Liver (tissue), 9 donors: ENCODE measurements around the gene PLCB4. TPM values are rescaled to one million over a fixed set of nuclear protein-coding genes. Genes with fewer than 3 reads are reported as not detected.

Experiments used
- DNase-seq: peaks from one replicate; pipeline ENCODE4 v3.0.0-alpha.2; 2017; ENCODE audit warnings: low spot score
- H3K27ac ChIP-seq, 2 donors: one replicate each; pipeline ENCODE4 v1.7.0; 2013; ENCODE audit warnings: inconsistent platforms in 2 of 2, low read length in 2 of 2, control low read depth in 1 of 2, low read depth in 1 of 2, mild to moderate bottlenecking in 1 of 2
- H3K27me3 ChIP-seq, 4 donors: one replicate each; pipeline versions ENCODE4 v1.6.1 to v1.7.0; 2013; ENCODE audit warnings: low read length in 3 of 4, inconsistent platforms in 1 of 4, mild to moderate bottlenecking in 1 of 4, moderate library complexity in 1 of 4; ENCODE audit not compliant: control insufficient read depth in 4 of 4, insufficient read depth in 4 of 4
- H3K36me3 ChIP-seq, 4 donors: one replicate each; pipeline versions ENCODE4 v1.6.1 to v1.7.0; 2013; ENCODE audit warnings: low read length in 3 of 4, mild to moderate bottlenecking in 3 of 4, low read depth in 1 of 4, moderate library complexity in 1 of 4; ENCODE audit not compliant: control insufficient read depth in 4 of 4, insufficient read depth in 3 of 4
- H3K4me1 ChIP-seq, 4 donors: one replicate each; pipeline versions ENCODE4 v1.6.1 to v1.7.0; 2013; ENCODE audit warnings: low read length in 3 of 4, mild to moderate bottlenecking in 3 of 4, moderate library complexity in 1 of 4; ENCODE audit not compliant: control insufficient read depth in 4 of 4, insufficient read depth in 4 of 4
- H3K4me3 ChIP-seq, 3 donors: one replicate each; pipeline versions ENCODE4 v1.6.1 to v1.7.0; 2013; ENCODE audit warnings: low read length in 3 of 3, control low read depth in 1 of 3, low read depth in 1 of 3, mild to moderate bottlenecking in 1 of 3
- H3K9ac ChIP-seq, 2 donors: one replicate each; pipeline ENCODE4 v1.7.0; 2013; ENCODE audit warnings: low read length in 2 of 2, mild to moderate bottlenecking in 2 of 2, moderate library complexity in 2 of 2, control low read depth in 1 of 2, low read depth in 1 of 2
- H3K9me3 ChIP-seq, 4 donors: one replicate each; pipeline versions ENCODE4 v1.6.1 to v1.7.0; 2013; ENCODE audit warnings: low read length in 3 of 4; ENCODE audit not compliant: control insufficient read depth in 4 of 4
- CTCF ChIP-seq: fragments of 150-350 bp; IDR thresholded peaks from 2 replicates; pipeline ENCODE4 v1.5.1; 2017; ENCODE audit warnings: improper control_type of control experiment, low read depth, low read length; ENCODE audit not compliant: missing input control
- EGR1 ChIP-seq, 2 donors: IDR thresholded peaks; 2 replicates each; pipeline ENCODE4 v1.6.1; 2016 to 2018; ENCODE audit warnings: antibody characterized with exemption in 2 of 2, low read depth in 2 of 2
- FOXA1 ChIP-seq: IDR thresholded peaks from 2 replicates; pipeline ENCODE4 v1.6.1; 2016; ENCODE audit warnings: antibody characterized with exemption
- FOXA2 ChIP-seq: IDR thresholded peaks from 2 replicates; pipeline ENCODE4 v1.6.1; 2016; ENCODE audit warnings: antibody characterized with exemption
- GABPA ChIP-seq, 2 donors: IDR thresholded peaks in 1 of 2; conservative IDR thresholded peaks in 1 of 2; 2 replicates each; pipeline ENCODE4 v1.6.1; 2016; ENCODE audit warnings: antibody characterized with exemption in 2 of 2, mild to moderate bottlenecking in 1 of 2, moderate library complexity in 1 of 2
- HNF4A ChIP-seq, 2 donors: conservative IDR thresholded peaks; 2 replicates each; pipeline ENCODE4 v1.6.1; 2016; ENCODE audit warnings: antibody characterized with exemption in 2 of 2, mild to moderate bottlenecking in 2 of 2
- HNF4G ChIP-seq: IDR thresholded peaks from 2 replicates; pipeline ENCODE4 v1.6.1; 2016; ENCODE audit warnings: antibody characterized with exemption
- JUND ChIP-seq, 2 donors: IDR thresholded peaks; 2 replicates each; pipeline ENCODE4 v1.6.1; 2016; ENCODE audit warnings: antibody characterized with exemption in 2 of 2
- NR2F2 ChIP-seq: IDR thresholded peaks from 2 replicates; pipeline ENCODE4 v1.6.1; 2016; ENCODE audit warnings: antibody characterized with exemption
- RAD21 ChIP-seq, 2 donors: IDR thresholded peaks; 2 replicates each; pipeline ENCODE4 v1.6.1; 2016; ENCODE audit warnings: antibody characterized with exemption in 2 of 2, mild to moderate bottlenecking in 2 of 2
- REST ChIP-seq: IDR thresholded peaks from 2 replicates; pipeline ENCODE4 v1.6.1; 2016; ENCODE audit warnings: antibody characterized with exemption, mild to moderate bottlenecking
- RXRA ChIP-seq, 2 donors: IDR thresholded peaks; 2 replicates each; pipeline ENCODE4 v1.6.1; 2017 to 2018; ENCODE audit warnings: antibody characterized with exemption in 2 of 2, mild to moderate bottlenecking in 1 of 2
- SP1 ChIP-seq: IDR thresholded peaks from 2 replicates; pipeline ENCODE4 v1.6.1; 2018; ENCODE audit warnings: antibody characterized with exemption, mild to moderate bottlenecking
- TAF1 ChIP-seq: conservative IDR thresholded peaks from 2 replicates; pipeline ENCODE4 v1.6.1; 2016; ENCODE audit warnings: antibody characterized with exemption, mild to moderate bottlenecking
- YY1 ChIP-seq: IDR thresholded peaks from 2 replicates; pipeline ENCODE4 v1.6.1; 2016; ENCODE audit warnings: antibody characterized with exemption, mild to moderate bottlenecking
- whole genome bisulfite sequencing: extraction: QIAGEN DNeasy Blood & Tissue Kit; methylation state at CpG from one replicate; pipeline ENCODE4 v1.1.7; 2013; 5-methylcytosine and 5-hydroxymethylcytosine counted together
- polyA plus RNA-seq, 2 donors: library from polyadenylated mRNA; stranded (reverse) in 1 of 2; unstranded in 1 of 2; fragments of 200-250 nt in 1 of 2; fragments of >200 nt in 1 of 2; fragmentation: Nextera tagmentation in 1 of 2; extraction: Ambion mirVana in 1 of 2; gene quantifications; one replicate each; pipeline versions ENCODE4 v1.2.1 to v1.2.3, GENCODE V29; 2013 to 2015
- total RNA-seq, 2 donors: library from RNA; depleted of rRNA; stranded (reverse); fragments of >200 nt; gene quantifications; one replicate each; pipeline ENCODE4 v1.2.3, GENCODE V29; 2014
- TF ChIP-seq, protein P1 (sequence below): IDR thresholded peaks from 2 replicates; pipeline ENCODE4 v1.6.1; 2016; ENCODE audit warnings: antibody characterized with exemption
- TF ChIP-seq, protein P2 (sequence below): IDR thresholded peaks from 2 replicates; pipeline ENCODE4 v1.6.1; 2016; ENCODE audit warnings: antibody characterized with exemption
- TF ChIP-seq, protein P3 (sequence below): IDR thresholded peaks from 2 replicates; pipeline ENCODE4 v1.6.1; 2016; ENCODE audit warnings: antibody characterized with exemption
- donor health status: healthy.
- donor health status: healthy.
- donor health status: healthy.
- donor health status: healthy.
- donor health status: healthy.

PLCB4 gene
- total and polyA plus RNA-seq, 4 donors = 0.14 to 0.67 (median 0.30) TPM

DNA sequence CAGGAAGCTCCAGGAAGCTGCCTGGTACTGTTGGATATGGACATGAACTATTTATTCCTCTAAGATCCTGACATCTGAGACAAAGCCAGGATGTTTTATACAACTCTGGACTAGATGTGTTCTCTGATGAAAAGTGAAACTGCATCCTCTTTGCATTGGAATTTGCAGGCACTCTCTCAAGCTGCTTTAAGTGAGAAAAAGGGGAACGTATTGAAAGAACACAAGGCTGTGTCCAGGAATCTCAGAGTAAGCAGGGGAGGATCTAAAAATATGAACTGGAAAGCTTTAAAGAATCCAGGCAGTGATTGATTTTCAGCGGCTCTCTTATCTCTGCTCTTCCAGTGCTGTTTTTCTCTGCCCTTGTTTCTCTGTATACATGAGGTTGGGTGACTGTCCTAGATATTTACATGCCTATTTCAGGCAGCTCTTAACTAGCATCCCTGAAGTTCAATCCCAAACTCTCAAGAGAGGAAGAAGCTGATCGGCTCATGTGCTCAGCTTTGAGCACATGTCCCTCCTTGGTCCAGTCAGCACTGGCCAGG is 193.8 kb downstream of the PLCB4 start:
- 29% methylated on average over 3 of the region's 3 CpGs for WGBS
- Histone ChIP-seq H3K27me3 (no peaks in the 10 kb centered on the region), H3K9me3 (no peaks in the 10 kb centered on the region), H3K27ac (no peak overlapping the region), H3K4me1 (no peaks in the 10 kb centered on the region), H3K4me3 (no peak overlapping the region), H3K36me3 (no peaks in the 10 kb centered on the region), H3K9ac (no peak overlapping the region)
- TF ChIP-seq REST = no peak
- no peak for DNase-seq

- no peak for DNase-seq
- TF ChIP-seq REST (no peak), FOXA1 (no peak), RXRA (IDR thresholded peaks at IDR 0.05) (no peak), HNF4G (no peak), NR2F2 (no peak), TAF1 (no peak), CTCF (no peak), FOXA2 (no peak), HNF4A (conservative IDR thresholded peaks at IDR 0.05) (no peak), SP1 (no peak), JUND (IDR thresholded peaks at IDR 0.05) (no peak), YY1 (no peak), RAD21 (IDR thresholded peaks at IDR 0.05) (no peak), EGR1 (IDR thresholded peaks at IDR 0.05; ENCODE audit: low read depth in 2 of 2) (no peak), GABPA (IDR thresholded peaks at IDR 0.05 in 1 of 2, conservative IDR thresholded peaks at IDR 0.05 in 1 of 2) (no peak)
- TF ChIP-seq, protein P1, sequence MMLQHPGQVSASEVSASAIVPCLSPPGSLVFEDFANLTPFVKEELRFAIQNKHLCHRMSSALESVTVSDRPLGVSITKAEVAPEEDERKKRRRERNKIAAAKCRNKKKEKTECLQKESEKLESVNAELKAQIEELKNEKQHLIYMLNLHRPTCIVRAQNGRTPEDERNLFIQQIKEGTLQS = no peak
- TF ChIP-seq, protein P2, sequence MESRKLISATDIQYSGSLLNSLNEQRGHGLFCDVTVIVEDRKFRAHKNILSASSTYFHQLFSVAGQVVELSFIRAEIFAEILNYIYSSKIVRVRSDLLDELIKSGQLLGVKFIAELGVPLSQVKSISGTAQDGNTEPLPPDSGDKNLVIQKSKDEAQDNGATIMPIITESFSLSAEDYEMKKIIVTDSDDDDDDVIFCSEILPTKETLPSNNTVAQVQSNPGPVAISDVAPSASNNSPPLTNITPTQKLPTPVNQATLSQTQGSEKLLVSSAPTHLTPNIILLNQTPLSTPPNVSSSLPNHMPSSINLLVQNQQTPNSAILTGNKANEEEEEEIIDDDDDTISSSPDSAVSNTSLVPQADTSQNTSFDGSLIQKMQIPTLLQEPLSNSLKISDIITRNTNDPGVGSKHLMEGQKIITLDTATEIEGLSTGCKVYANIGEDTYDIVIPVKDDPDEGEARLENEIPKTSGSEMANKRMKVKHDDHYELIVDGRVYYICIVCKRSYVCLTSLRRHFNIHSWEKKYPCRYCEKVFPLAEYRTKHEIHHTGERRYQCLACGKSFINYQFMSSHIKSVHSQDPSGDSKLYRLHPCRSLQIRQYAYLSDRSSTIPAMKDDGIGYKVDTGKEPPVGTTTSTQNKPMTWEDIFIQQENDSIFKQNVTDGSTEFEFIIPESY = no peak
- TF ChIP-seq, protein P3, sequence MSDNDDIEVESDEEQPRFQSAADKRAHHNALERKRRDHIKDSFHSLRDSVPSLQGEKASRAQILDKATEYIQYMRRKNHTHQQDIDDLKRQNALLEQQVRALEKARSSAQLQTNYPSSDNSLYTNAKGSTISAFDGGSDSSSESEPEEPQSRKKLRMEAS = no peak
- 49% methylated on average over 2 of the region's 2 CpGs for WGBS
Observed at GRCh38 chr20:9269280-9269971, 200.5 kb downstream of the PLCB4 start.

More at GRCh38 chr20:9269280-9269971, 200.5 kb downstream of the PLCB4 start:
- Histone ChIP-seq H3K9ac (no peak overlapping the region), H3K9me3 (no peaks in the 10 kb centered on the region), H3K4me3 (no peak overlapping the region), H3K36me3 (no peaks in the 10 kb centered on the region), H3K27ac (no peak overlapping the region), H3K27me3 (no peaks in the 10 kb centered on the region), H3K4me1 (no peaks in the 10 kb centered on the region)
